ENCODE measurements around the gene ACTBL2.

- TF ChIP-seq JUNB (CRISPR knock-in tag; IDR thresholded peaks at IDR 0.05; ENCODE audit: borderline replicate concordance): no peak
- no peak for TF ChIP-seq ZNF274 (CRISPR knock-in tag; IDR thresholded peaks at IDR 0.05)
- TF ChIP-seq MATR3 (CRISPR knock-in tag; IDR thresholded peaks at IDR 0.05): no peak
Measured at GRCh38 chr5:57466544-57466943, 16.1 kb downstream of the ACTBL2 start.

Measured in HepG2 (cell line).